HS-27A (cell line): ENCODE measurements around the gene ATP6V1G3.
A peak's percentile ranks its signal among the peaks of the same experiment; 100 is the strongest.
"Not testable (repeated sequence)": the region's sequence is repeated elsewhere in the genome, so short reads cannot be mapped to it uniquely, and the experiment has no call there.

ENCODE experiments used
- DNase-seq: peaks from one replicate; pipeline ENCODE4 v3.0.0-alpha.2; 2012; ENCODE audit warnings: low read depth, missing footprints

Gene ATP6V1G3

GRCh38 chr1:198540580-198540979, at the start of gene ATP6V1G3:
Gene ATP6V1G3, minus strand, starts transcription at chr1:198540680. Its CDS starts 30 bp downstream, at chr1:198540650.
- DNase-seq = no peak

DNA sequence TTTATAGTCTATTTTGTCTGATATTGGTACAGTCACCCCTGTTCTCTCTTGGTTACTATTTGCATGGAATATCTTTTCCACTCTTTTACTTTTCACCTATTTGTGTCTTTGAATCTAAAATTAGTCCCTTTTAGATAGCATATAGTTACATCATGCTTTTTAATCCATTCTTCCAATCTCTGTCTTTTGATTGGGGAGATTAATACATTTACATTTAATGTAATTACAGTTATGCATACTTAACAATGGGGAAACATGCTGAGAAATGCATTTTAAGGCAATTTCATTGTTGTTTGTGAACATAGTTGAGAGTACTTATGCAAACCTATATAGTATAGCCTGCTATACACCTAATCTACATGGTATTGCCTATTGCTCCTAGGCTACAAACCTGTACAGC, 48.4 kb upstream of the ATP6V1G3 start:
- no peak for DNase-seq

DNA sequence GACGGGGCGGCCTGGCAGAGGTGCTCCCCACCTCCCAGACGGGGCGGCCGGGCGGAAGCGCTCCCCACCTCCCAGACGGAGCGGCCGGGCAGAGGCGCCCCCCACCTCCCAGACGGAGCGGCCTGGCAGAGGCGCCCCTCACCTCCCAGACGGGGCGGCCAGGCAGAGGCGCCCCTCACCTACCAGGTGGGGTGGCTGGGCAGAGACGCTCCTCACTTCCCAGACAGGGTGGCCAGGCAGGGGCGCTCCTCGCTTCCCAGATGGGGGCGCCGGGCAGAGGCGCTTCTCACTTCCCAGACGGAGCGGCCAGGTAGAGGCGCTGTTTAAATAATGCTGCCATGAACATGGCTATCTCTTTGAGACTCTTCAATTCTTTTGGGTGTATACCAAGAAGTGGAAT, 43.7 kb upstream of the ATP6V1G3 start:
- no peak for DNase-seq

DNA sequence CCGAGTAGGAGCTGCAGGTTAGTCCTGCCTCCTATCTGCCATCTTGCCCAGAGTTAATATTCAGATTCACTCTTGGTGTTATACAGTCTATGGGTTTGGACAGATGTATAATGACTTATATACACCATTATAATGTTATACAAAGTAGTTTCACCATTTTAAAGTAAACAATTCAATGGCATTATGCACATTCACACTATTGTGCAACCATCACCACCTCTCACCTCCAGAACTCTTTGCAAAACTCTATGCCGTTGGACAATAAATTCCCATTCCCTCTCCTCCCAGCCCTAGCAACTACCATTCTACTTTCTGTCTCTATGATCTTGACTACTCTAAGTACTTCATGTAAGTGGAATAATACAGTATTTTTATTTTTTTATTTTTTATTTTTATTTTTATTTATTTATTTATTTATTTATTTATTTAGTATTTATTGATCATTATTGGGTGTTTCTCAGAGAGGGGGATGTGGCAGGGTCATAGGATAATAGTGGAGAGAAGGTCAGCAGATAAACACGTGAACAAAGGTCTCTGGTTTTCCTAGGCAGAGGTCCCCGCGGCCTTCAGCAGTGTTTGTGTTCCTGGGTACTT, 42.8 kb upstream of the ATP6V1G3 start:
- not testable (repeated sequence) for DNase-seq

DNA sequence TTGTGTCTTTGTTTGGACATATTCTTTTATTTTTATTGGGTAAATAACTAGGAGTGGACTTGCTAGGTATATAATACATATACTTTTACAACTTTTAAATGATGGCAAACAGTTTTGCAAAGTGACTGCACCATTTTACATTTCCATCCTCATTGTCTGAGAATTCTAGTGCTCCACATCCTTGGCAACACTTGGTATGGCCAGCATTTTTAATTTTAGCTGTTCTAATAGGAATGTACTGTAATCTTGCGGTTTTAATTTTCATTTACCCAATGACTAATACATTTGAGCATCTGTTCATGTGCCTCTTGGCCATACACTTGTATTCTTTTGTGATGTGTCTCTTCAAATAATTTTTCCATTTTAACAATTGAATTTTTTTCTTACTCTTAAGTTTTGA, 37.0 kb upstream of the ATP6V1G3 start:
- peak; percentile 64 for DNase-seq

GRCh38 chr1:198575798-198576641, 35.5 kb upstream of the ATP6V1G3 start:
- no peak for DNase-seq

DNA sequence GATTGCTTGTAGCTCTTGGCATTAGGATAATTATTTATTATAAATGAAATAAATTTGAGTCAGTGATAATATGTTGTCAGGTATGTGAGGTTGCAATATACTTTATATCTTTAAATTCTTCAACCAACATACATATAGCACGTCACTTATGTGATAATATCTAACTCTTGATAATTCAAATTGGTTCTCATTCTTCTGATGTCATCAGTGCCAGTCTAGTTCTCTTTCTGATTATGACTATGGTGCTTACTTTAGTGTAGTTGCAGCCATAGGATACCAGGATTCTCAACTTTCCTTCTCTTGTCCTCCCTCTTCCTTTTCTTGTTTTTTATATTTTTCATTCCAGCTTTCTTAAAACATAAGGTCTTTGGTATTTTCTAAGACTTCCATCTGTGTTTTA, 34.8 kb upstream of the ATP6V1G3 start:
- DNase-seq = no peak

GRCh38 chr1:198574325-198574724, 33.8 kb upstream of the ATP6V1G3 start:
- no peak for DNase-seq

DNA sequence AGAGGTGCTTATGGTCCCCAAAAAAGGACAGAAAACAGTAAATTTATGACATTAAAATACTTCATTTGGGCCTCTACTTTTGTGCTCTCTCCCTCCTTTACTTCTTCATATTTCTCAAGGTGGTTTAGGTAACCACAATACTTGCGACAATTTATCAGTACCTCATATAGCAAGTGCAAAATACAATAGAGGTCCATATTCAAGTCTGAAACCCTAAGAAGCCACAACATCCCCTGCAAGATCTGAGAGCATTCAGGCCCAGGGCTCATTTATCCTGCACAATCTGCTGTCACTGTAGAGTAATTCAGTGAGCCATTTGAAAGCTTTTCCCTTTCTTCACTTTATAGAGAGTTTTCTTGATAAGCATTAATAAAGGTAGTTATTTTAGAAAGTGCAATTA, 24.2 kb upstream of the ATP6V1G3 start:
- no peak for DNase-seq

- DNase-seq = no peak
Observed at GRCh38 chr1:198564157-198564556, 23.7 kb upstream of the ATP6V1G3 start.

GRCh38 chr1:198563583-198563982, 23.1 kb upstream of the ATP6V1G3 start:
- DNase-seq = no peak

DNA sequence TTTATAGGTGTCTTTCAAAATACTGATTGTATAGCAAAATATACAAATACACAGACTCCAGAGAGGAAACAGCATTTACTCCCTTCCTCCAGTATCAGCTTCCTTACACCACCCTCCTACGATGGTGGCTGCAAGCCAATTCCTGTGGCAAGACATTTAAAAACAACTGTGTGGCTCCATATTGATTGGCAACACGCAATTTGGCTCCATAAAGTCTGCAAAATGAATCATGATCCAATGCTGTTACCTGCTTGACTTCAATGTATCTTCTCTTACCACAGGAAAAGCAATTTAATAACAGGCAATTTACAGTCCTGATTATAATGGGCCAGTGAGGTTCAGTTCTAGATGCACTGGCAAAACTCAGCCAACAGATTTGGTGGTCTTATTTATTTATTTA, 19.7 kb upstream of the ATP6V1G3 start:
- DNase-seq = no peak

GRCh38 chr1:198559362-198559761, 18.9 kb upstream of the ATP6V1G3 start:
- DNase-seq = no peak

DNA sequence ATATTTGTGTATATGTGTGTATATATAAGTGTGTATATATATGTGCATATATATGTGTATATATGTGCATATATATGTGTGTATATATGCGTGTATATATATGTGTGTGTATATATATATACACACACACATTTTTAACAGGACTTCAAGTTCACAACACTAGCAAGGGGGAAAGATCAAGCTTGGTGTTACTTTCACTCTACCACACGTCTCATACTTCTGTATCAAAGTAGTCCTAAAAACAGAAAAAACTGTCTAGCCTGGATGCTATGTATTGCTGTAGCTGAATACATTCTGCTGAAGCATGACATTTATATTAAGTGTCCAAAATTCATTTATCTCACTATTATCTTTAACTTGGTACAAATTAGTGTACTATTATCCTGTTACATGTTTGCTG, 17.9 kb upstream of the ATP6V1G3 start:
- DNase-seq = no peak

- DNase-seq = no peak
Observed at GRCh38 chr1:198556971-198557370, 16.5 kb upstream of the ATP6V1G3 start.

GRCh38 chr1:198552668-198553416, 12.4 kb upstream of the ATP6V1G3 start:
- no peak for DNase-seq

DNA sequence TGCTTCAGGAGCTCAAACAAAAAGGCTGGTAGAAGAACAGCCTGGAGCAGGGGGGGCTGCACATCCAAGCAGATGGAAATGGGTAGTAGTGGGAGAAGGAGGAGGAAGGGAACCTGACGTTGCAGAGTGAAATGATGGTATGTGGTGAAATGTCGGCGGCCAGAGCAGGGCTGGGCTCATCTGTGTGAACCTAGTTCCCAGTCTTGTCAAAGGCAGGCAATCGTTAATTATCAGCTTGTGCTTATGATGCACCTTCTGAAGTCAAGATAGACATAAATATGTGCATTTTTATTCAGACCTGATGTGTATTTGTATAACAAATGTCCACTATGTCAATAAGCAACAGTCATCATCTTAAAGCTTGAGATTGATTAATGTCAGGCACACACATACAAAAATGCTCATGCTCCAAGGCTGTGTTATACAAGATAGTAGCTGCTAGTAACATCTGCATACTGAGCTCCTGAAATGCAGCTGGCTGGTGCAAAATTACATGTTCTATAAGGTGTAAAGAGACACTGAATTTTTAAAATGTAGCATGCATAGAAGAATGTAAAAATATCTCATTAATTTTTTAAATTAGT, 10.6 kb upstream of the ATP6V1G3 start:
- DNase-seq = no peak

- DNase-seq = no peak
Observed at GRCh38 chr1:198549866-198550265, 9.4 kb upstream of the ATP6V1G3 start.

DNA sequence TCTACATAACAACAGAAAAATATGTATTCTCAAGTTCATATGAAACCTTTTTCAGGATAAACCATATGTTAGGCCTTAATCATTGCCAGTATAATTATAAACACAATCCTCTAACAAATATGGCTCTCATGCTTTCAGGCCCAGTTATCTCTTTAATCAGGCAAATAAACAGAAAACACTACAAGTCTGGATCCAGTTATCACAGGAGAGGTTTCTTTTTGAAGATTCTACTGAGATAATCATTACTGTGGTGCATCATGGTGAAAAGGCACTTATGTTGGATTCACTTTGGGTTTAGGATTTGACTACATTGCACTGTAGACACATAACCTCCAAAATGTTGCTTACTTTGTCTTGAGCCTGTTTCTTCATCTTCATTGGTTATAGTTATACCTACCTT, 8.4 kb upstream of the ATP6V1G3 start:
- no peak for DNase-seq

DNA sequence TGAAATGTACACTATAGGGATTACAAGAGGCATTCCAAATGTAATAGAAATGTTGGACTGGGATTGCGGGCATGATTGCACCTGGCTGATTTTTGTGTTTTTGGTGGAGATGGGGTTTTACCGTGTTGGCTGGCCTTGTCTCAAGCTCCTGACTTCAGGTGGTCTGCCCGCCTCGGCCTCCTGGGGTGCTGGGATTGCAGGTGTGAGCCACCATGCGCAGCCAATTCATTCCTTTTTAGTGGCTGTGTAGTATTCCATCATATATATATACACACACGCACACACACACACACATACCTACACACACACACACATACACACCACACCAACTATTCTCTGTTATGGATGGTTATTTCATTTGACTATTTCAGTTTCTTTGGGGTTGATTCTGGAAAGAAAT, 4.7 kb upstream of the ATP6V1G3 start:
- DNase-seq = no peak

DNA sequence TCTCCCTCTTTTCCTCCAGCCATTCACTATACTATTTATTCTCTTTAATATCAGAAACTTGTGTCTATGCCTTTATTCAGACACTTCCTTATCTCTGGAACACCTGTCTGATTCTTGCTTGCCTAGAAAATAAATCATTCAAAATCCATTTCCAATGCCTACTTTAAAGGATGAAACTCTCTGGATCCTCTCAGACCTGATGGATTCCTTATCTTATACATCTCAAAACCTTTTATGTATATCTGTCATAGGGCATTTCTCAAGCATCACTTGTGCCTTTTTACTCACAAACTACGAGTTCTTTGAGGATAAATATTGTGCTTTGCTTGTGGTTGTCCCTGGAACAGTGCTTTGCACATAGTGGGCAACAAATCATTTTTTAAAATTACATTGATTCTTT, 3.8 kb upstream of the ATP6V1G3 start:
- DNase-seq = no peak

GRCh38 chr1:198543670-198544260, 3.3 kb upstream of the ATP6V1G3 start:
- no peak for DNase-seq
